GM18909 (cell line): Measurements from ENCODE around the gene TMTC1.

Source experiments
- ATAC-seq: cut with Tn5 transposase; IDR thresholded peaks from one replicate; pipeline ENCODE4 v1.9.1; 2021; ENCODE audit warnings: mild to moderate bottlenecking; ENCODE audit not compliant: unreplicated experiment, poor library complexity

TMTC1 gene

DNA sequence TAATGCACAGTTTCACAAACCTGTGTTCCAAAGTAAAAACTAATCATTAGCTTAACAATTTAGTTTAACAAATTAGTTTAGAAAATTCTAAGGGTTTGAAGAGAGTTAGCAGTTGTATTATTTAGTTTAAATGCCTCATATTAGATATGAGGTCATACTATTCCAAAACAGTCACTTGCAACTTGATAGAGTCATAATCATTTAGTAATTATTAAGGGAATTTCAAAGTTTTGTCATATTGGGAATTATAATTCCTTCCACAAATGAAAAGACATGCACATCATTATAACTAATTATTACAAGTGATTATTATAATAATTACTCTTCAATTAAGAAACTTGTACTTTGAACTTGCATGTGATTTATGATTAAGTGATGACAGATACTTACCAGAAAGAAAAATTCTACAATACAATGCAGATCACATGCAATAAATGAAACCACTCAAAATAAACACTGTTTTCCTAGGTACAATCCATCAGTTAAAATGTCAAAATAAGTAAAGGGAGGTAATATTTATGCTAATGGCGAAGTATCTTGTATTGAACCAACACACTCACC, 66.1 kb downstream of the TMTC1 start:
- ATAC-seq: no peak

DNA sequence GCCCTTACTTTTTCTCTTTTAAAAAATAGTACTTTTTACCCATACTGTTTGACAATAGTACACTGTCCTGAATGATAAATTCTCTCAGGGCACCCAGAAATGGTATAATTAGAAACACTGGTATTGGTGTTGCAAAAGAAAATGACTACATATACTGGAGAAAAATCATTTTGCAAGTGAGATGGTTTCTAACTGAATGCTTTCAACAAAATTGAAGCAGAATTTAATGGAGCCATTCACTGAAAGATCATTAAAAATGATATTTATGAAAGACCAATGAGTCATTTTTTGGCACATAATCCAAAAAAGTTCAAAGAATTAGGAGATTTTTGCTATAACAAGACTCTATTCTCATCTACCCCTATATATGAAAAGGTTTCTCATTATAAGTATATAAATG, 68.8 kb downstream of the TMTC1 start:
- ATAC-seq: no peak

DNA sequence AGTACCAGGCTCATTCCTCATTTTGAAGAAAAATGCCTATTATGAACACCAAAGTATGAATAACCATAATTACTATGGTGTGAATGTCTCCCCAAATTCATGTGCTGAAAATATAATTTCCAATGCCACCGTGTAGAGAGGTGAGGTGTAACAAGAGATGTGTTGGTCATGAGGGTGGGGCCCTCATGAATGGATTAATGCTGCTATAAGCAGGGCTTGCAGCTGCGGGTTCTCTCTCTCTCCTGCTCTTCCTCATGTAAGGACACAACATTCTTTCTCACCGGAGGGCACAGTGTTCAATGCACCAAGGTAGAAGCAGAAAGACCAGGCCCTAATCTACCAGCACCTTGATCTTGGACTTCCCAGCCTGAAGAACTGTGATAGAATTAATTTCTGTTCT, 70.0 kb downstream of the TMTC1 start:
- no peak for ATAC-seq

DNA sequence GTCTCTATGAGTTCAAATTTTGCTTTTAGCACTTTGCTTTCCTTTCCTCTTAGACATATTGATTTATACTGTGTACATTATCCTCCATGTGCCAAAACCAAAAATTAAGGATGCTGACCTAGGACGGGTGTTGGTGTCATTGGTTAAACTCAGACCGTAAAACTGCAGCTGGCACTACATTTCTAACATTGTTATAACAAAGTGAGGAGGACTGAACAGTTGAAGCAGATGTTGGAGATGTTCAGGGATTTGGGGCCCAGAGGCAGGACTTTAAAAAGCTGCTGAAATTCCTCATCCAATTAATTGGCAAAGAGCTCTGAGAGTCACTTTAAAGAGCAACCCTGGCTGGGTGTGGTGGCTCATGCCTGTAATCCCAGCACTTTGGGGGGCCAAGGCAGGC, 72.4 kb downstream of the TMTC1 start:
- no peak for ATAC-seq

DNA sequence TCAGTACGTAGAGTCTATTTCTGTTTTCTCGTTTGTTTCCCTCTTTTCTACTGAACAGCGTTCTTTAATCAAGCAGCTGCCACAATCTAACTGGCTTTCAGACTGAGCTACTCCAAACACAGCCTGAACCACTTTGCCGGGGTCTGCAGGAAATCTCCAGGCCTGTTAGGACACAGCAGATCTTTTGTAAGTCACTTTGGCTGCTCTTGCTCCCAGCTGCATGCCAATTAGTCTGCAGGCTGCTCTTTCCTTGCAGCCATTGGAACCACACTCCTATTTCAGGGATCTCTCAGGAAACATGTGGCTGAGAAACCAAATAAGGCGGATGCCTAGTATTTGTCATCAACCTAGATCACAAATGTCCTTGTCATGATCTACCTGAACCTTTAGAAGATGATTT, 73.6 kb downstream of the TMTC1 start:
- no peak for ATAC-seq

DNA sequence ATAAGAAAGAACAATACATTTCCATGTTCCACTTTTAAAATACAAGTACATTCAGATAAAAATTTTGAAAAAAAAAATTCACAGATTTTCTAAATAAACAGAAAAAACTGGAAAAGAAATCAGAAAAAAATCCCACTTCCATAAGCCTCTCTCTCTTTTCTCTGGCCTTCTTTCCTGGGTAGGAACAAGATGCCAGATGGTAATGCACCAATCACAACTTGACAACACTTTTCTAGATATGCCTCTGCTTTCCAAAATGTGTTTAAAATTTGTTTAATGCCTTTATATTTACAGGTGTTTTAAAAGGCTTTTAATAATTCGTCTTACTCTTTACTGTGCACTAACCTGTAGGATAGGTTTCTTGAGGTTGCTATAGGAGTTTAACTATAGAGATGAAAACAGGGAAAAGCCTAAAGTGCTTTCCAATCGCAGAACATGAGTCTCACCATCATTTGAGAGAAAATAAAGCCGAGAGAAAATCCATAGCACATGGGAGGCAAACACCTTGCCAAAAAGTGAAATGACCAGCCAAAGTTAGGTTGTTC, 74.2 kb downstream of the TMTC1 start:
- no peak for ATAC-seq

DNA sequence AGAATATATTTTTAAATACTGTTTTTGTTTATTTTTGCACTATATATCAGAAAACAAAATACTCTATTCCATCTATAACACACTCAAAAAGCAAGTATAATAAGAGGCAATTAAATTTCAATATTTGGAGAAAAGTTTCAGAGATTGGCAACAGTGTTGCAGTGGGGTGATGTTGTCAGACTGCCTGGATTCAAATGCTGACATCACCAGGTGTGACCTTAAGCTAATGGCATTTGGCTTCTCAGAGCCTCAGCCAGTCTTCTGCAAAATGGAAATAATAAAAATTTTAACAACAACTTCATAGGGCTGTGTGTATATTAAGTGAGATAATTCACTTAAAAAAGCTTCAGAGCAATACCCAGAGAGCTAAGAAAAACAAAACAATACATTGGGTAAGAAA, 74.7 kb downstream of the TMTC1 start:
- ATAC-seq: no peak

DNA sequence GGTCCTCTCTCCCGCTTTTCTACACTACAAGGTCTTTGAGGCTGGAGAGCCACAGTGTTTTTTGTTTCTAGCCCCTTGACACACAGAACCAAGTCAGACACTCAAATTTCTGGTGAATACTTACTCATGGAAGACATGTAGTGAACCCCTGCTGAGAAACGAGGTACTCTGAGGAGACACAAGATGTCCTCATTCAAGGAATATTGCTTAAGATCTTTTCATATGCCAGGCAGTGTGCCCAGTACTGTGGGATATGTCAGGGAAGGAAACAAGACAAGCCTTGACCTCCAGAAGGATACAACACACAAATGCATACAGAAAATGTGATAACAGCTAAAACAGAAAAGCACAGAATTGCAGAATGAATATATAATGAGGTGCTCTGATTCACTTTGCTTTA, 75.9 kb downstream of the TMTC1 start:
- no peak for ATAC-seq

DNA sequence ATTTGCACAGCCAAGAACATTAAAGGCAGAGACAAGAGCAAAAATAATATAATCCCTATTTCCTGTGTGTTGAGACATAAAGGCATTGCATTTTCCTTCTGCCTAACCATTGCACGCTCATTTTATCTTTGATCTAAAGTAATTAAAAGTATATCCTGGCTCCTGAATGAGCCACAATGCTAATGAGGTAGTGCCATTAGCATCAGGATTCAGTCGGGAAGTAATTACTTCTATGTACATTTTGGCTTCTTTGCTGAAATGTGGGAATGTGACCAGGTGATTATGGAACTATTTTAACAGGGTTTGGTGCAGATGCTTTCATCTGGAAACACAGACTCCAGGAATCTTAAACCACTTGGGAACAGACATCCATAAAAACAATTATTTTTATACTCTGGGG, 77.4 kb downstream of the TMTC1 start:
- no peak for ATAC-seq

DNA sequence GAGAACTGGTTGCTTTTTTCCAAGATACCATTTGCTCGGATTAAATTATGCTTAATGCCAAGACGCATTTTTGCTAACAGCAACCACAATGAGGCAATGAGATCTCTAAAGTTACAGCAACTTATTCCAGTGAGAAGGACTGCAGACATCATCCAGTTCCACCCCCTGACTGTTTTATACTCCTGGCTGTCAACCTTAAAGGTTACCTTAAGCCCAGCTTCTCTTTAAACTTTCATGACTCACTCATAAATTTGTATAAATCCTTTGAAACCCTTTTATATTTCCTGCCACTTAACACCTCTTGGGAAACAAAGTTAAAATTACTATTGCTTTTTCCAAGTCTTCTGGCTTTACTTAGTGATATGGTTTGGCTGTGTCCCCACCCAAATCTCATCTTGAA, 80.2 kb downstream of the TMTC1 start:
- ATAC-seq: no peak

DNA sequence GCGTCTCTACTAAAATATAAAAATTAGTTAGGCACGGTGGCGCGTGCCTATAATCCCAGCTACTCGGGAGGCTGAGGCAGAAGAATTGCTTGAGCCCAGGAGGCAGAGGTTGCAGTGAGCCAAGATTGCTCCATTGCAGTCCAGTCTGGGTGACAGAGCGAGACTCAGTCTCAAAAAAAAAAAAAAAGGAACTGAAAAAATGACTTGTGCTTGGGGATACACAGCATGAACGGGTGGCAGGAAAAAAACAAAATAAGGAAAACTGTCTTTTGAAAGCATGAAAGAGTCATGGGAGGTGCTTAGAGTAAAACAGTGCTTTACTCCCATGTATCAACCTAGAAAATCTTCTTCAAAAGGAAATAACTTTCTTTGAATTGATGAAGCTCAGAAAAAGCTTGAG, 80.8 kb downstream of the TMTC1 start:
- no peak for ATAC-seq

DNA sequence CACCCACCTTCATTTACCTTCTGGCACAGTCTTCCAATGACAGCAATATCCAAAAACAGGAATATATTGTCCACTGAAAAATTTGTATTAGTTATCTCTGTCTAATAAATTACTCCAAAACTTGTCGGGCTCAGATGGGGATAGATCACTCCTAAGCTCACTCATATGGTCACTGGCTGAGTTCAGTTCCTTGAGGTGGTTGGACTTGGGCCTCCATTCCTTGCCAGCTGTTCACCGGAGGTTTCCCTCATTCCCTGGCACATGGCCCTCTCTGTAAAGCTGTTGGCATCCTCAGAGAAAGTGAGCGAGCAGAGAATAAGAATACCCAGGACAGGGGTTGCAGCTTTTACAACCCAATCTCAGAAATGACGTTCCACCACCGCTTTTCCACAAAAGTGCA, 81.5 kb downstream of the TMTC1 start:
- ATAC-seq: no peak

DNA sequence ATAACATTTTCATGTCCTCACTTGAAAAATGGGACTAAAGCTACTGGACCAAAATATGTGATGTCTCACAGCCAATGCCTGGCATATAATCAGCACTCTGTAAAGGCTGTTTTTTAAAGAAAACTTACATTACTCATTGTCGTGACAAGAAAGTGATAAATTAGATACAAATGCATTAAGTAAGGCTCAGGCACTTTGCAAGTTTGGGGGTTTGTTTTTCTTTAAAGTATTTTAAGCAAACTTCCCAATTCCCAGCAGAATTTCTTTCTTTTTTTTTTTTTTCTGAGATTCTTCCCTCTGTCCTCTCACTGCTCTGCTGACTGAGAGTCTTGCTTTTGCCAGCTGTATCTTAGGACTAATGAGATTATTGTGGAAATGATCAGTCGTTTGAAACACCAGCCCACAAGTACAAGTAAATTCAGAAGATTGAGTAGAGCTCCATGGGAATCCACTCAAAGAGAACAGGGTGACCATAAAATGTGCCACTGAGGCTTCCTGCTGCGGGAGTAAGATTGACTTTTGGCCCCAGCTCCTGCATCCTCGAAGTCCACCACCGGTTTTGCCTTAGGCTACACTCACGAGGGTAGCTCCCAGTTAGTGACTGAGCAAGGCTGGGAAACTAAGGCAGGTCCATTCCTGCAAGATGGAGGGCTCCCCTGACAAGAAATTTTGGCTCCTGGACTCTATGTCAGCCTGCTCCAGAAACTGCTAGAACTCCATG, 82.8 kb downstream of the TMTC1 start:
- ATAC-seq: no peak

DNA sequence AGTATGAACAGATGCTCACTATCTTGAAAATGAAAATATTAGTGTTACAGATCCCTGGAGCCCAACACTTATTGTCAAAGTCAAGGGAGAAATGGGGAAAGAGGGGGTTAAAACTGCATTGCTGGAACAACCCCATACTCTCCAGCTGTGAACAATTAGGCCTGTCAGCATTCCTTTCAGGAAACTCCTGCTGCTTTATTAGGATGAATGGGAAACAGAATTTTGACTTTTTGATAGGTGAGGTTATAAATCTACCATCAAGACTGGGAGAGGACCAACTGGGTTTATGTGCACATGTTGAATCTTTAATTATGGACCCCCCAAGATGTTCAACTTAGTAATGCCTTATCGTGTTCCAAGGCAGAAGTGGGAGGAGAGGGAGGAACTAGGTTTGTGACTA, 85.0 kb downstream of the TMTC1 start:
- no peak for ATAC-seq

DNA sequence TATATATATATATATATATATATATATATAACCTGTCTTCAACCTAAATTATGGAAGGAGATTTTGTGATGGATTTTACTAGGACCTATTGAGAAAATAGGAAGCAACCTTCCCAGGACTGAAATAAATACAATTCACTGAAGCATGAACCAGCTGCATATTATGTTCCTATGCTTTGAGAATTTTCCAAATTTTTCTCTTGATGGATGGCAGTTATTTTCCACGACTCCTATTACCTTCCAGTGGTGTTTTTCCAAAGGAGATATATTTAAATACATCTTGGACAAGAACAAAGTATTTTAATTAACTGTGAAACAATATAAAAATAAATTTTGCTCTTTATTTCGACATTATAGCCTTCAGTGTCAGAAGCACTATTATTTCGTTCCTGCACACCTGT, 87.9 kb downstream of the TMTC1 start:
- no peak for ATAC-seq

DNA sequence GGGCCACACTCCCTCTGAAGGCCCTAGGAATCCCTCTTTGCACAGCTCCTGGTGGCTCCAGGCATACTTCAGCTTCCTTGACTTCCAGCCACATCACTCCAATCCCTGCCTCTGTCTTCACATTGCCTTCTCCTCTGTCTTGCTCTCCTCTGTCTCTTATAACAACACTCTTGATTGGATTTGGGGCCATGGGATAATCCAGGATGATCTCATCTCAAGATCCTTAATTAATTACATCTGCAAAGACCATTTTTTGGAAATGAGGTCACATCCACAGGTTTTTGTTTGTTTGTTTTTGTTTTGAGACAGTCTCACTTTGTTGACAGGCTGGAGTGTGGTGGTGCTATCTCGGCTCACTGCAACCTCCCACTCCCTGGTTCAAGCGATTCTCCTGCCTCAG, 88.7 kb downstream of the TMTC1 start:
- no peak for ATAC-seq

DNA sequence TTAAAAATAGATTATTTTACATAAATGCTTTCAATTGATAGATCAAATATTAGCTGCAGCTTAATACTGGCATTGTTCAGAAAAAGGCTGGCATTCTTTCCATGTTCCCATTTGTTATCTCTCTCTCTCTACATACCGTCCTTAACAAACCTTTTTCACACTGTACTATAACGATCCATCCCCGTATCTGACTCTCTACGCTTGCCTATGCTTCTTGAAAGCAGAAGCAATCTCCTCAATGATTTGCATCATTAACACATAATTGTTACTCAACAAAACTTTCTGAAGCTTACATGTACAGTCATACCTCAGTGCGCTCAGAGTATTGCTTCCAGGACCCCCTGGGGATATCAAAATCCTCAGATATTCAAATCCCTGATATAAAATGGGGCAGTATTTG, 89.7 kb downstream of the TMTC1 start:
- no peak for ATAC-seq

DNA sequence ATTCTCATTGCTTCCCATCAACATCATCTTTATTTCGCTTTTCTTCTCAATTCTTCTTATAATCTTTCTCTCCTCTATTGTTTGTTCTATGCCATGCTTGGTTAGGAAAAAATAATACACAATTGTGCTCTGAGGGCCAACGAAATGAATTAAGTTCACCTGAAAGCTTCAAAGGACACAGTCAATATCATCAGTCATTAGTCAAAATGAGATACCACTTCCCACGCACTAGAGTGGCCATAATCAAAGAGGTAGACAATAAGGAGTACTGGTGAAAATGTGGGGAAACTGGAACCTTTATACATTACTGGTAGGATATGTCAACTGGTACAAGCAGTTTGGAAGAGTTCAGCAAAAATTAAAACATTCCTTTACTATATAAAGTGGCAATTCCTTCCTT, 91.5 kb downstream of the TMTC1 start:
- no peak for ATAC-seq

DNA sequence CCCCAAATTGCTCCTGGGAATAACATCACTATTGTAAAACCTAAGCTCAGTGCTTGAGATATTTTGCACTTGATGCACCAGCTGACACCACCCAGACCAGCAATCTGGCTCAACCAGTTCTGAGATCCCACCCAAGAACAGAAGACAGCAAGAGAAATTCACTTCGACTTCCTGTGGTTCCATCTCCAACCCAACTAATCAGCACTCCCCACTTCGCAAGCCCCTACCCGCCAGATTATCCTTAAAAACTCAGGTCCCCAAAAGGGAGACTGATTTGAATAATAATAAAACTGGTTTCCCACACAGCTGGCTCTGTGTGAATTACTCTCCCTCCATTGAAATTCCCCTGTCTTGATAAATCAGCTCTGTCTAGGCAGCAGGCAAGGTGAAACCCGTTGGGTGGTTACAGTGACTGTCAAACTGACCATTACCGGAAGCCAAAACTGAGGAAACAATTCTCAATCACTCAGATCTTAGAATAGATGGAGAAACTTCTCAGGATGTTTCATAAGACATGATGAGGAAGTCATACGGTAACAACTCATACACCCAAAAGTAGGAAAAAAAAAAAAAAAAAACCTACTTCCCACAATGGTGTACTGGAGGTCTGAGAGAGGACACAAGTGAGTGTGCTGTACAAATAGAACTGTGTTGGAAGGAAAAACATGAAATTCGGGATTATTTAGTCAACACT, 92.4 kb downstream of the TMTC1 start:
- ATAC-seq: no peak

DNA sequence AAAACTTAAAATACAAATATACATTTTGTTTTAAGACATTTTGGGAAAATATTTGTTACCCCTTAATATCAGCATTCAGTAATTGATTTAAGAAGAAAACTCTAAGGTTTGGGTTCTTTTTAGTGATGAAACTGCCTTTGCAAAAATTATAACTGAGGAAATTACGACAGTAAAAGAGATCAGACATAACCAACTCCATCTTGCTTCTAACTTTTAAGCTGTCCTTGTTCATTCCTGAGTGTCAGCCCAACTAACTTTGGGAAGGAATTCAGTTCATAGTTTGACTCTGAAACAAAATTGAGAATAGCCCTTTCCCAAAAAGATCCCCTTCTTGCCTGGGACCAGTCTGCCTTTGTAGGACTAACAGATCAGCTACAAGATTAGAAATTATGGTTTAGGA, 93.0 kb downstream of the TMTC1 start:
- no peak for ATAC-seq

DNA sequence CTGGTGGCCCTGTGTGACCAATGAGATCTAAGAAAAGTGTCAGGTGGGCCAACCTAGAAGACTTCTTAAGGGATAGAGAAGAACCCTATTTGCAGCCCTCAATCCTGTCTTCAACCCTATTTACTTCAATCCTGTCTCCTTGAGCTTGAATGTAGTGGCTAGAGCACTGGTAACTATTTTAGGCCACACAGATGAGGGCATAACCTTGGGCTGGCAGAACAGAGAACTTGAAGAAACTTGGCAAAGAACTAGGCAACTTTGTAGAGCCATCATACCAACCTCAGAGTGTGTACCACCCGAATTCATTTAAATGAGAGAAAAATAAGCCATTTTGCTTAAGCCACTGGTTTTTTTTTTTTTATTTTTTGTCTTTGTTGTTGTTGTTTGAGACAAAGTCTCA, 94.8 kb downstream of the TMTC1 start:
- ATAC-seq: no peak

DNA sequence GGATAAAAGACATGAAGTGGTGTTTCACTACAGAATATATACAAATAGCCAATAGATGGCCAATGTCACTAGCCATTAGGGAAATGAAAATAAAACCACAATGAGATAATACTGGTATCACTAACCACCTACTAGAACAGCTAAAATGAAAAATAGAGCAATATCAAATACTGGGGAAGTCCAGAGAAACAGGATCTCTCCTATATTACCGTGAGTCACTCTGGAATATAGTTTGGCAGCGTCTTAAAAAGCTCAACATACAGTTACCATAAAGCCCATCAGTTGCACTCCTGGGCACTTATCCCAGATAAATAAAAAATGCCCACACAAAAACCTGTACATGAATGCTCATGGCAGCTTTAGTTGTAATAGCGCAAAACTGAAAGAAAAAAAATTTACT, 101.7 kb downstream of the TMTC1 start:
- ATAC-seq: no peak
